IPS DF 6.9 (cell line): Measurements from ENCODE around the gene TXNDC5.

ENCODE experiments used
- DNase-seq: peaks from one replicate; pipeline ENCODE4 v3.0.0-alpha.2; 2013; ENCODE audit warnings: low read depth, low spot score
- H3K27ac ChIP-seq: one replicate; pipeline ENCODE4 v1.5.1; 2013; ENCODE audit warnings: low read length, control low read depth
- H3K27me3 ChIP-seq: 2 replicates; pipeline ENCODE4 v1.6.1; 2013; ENCODE audit warnings: mild to moderate bottlenecking, low read length; ENCODE audit not compliant: control insufficient read depth, insufficient read depth
- H3K36me3 ChIP-seq: 2 replicates; pipeline ENCODE4 v1.6.1; 2013; ENCODE audit warnings: low read length; ENCODE audit not compliant: control insufficient read depth, insufficient read depth
- H3K4me1 ChIP-seq: 2 replicates; pipeline ENCODE4 v1.6.1; 2013; ENCODE audit warnings: low read length; ENCODE audit not compliant: control insufficient read depth, insufficient read depth
- H3K4me3 ChIP-seq: 2 replicates; pipeline ENCODE4 v1.5.1; 2013; ENCODE audit warnings: mild to moderate bottlenecking, low read length
- H3K9me3 ChIP-seq: 2 replicates; pipeline ENCODE4 v1.6.1; 2013; ENCODE audit warnings: low read length, inconsistent platforms; ENCODE audit not compliant: control insufficient read depth, insufficient read depth
- WGBS: extraction: QIAGEN DNeasy Blood & Tissue Kit; methylation state at CpG from one replicate; pipeline ENCODE4 v1.1.7; 2013; ENCODE audit warnings: mixed read lengths, missing lambda C conversion rate; ENCODE audit not compliant: insufficient read length, insufficient coverage; 5-methylcytosine and 5-hydroxymethylcytosine counted together

TXNDC5 gene

DNA sequence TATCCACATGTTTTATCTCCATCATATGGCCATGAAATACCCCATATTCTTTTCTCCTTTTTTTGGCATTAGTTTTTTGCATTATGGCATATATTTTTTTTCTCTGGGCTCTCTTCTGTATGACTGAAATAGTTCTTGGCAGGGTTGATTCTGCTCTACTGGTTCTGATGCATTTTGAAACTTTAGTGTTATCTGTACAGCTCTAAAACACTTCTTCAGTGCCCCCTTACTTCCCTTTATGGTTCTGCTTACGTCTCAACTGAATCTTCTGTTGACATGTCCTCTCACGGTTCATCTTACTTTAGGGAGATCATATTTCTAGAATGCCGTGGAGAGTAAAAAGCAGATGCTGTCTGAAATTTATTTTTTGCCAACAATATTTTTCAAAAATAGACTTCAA lies 23.2 kb upstream of the TXNDC5 start:
- no peaks in the 10 kb centered on the region for H3K36me3 ChIP-seq
- no peak overlapping the region for H3K27ac ChIP-seq
- no peaks in the 10 kb centered on the region for H3K4me1 ChIP-seq
- H3K27me3 ChIP-seq, result no peaks in the 10 kb centered on the region
- no CpG with 5 or more reads among the region's 3 CpGs for WGBS
- no peak overlapping the region for H3K4me3 ChIP-seq
- H3K9me3 ChIP-seq, result no peaks in the 10 kb centered on the region
- no peak for DNase-seq

DNA sequence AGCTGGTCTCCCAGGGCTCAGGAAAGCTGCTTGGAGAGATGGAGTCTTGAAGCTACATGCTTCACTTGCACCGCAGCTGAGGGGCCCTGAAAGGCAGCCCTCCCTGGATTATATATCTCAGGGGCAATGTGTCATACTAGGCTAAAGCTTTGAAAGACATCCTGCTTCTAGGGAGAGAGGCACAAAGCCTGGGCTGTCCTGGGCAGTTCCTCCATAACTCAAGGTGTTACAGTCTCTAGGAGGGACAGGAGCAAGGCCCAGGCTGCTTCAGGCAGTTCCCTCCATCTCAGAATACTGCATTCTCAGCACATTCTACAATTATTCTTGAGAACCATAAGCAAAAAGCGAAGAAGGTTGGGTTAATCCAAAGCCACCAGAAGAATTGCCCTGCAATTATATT lies 22.0 kb upstream of the TXNDC5 start:
- Histone ChIP-seq H3K36me3 (no peaks in the 10 kb centered on the region), H3K27ac (no peak overlapping the region), H3K4me1 (no peaks in the 10 kb centered on the region), H3K4me3 (no peak overlapping the region; the same call in 1 of the 2 replicates), H3K27me3 (no peaks in the 10 kb centered on the region), H3K9me3 (no peaks in the 10 kb centered on the region)
- DNase-seq, result no peak
- WGBS, result no CpG with 5 or more reads among the region's 2 CpGs

DNA sequence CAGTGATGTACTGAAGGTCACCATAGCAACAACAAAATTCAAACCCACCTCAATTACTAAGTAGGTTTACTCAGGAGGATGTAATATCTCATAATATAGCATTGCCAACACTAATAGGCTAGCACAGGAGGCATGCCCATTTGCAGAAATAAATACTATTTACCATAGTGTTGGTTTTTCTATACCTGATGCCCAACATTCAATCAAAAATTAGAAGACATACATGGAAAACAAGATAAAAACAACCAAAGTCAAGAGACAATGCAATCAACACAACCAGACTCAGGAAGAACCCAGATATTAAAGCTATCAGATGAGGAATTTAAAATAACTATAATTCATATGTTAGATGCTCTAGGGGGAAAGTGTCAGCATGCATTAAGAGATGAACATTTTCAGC lies 14.3 kb upstream of the TXNDC5 start:
- Histone ChIP-seq H3K4me3 (no peak overlapping the region), H3K9me3 (no peaks in the 10 kb centered on the region), H3K4me1 (no peaks in the 10 kb centered on the region), H3K27ac (no peak overlapping the region), H3K36me3 (no peaks in the 10 kb centered on the region), H3K27me3 (no peaks in the 10 kb centered on the region)
- no peak for DNase-seq

DNA sequence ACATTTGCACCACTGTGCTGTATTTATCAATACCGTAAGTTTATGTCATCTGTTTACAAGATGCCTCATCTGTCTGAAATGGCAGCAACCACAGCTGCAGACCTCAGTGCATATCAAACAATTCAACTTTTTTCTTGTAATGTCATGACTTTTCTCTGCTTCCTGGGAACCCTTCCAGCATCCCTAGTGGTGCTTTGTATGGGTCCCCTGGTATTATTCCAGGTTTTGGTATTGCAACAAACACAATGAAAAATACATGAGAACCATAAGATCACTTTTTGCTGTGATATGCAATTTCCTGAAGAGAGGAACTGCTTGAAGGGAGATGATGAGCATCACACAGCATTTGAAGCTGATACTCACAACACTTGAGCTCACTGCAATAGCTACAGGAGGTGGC lies 12.0 kb upstream of the TXNDC5 start:
- H3K27me3 ChIP-seq, result no peaks in the 10 kb centered on the region
- DNase-seq, result no peak
- H3K27ac ChIP-seq, result no peak overlapping the region

GRCh38 chr6:7921632-7922092 lies 11.1 kb upstream of the TXNDC5 start:
- no peak overlapping the region for H3K27ac ChIP-seq

More for the DNA sequence above, 12.0 kb upstream of the TXNDC5 start:
- Histone ChIP-seq H3K4me3 (no peak overlapping the region), H3K9me3 (no peaks in the 10 kb centered on the region), H3K4me1 (no peaks in the 10 kb centered on the region), H3K36me3 (no peaks in the 10 kb centered on the region)
- WGBS, result no CpG with 5 or more reads among the region's 1 CpG

DNA sequence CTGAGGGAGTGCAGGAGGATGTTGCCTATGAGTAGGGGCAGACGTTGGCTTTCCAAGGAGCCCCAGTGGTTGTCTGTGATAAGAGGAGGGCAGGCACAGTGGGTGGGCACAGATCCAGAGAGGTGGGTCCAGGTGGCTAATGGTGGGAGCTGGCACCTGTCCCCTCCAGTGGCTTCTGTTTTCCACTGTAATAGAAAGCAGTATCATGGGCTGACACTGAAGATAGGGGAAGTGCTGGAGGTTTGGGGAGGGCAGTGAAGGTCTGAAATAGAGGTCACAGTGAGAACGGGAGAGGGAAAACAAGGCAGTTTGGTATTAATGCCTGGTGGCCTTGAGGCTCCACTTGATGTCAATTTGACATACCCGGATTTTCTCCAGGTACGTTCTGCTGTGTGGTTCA lies 10.5 kb upstream of the TXNDC5 start:
- WGBS, result no CpG with 5 or more reads among the region's 4 CpGs
- no peaks in the 10 kb centered on the region for H3K4me1 ChIP-seq
- no peaks in the 10 kb centered on the region for H3K27me3 ChIP-seq
- no peaks in the 10 kb centered on the region for H3K36me3 ChIP-seq
- DNase-seq, result no peak
- no peak overlapping the region for H3K4me3 ChIP-seq
- H3K27ac ChIP-seq, result no peak overlapping the region
- H3K9me3 ChIP-seq, result no peaks in the 10 kb centered on the region

More at GRCh38 chr6:7921632-7922092, 11.1 kb upstream of the TXNDC5 start:
- Histone ChIP-seq H3K4me1 (no peaks in the 10 kb centered on the region), H3K27me3 (no peaks in the 10 kb centered on the region), H3K36me3 (no peaks in the 10 kb centered on the region), H3K4me3 (no peak overlapping the region), H3K9me3 (no peaks in the 10 kb centered on the region)
- no peak for DNase-seq
- WGBS, result no CpG with 5 or more reads among the region's 5 CpGs

GRCh38 chr6:7920425-7920824 lies 9.8 kb upstream of the TXNDC5 start:
- Histone ChIP-seq H3K36me3 (no peaks in the 10 kb centered on the region), H3K9me3 (no peaks in the 10 kb centered on the region), H3K27ac (no peak overlapping the region), H3K4me1 (no peaks in the 10 kb centered on the region), H3K4me3 (no peak overlapping the region), H3K27me3 (no peaks in the 10 kb centered on the region)
- WGBS, result no CpG with 5 or more reads among the region's 2 CpGs
- no peak for DNase-seq

DNA sequence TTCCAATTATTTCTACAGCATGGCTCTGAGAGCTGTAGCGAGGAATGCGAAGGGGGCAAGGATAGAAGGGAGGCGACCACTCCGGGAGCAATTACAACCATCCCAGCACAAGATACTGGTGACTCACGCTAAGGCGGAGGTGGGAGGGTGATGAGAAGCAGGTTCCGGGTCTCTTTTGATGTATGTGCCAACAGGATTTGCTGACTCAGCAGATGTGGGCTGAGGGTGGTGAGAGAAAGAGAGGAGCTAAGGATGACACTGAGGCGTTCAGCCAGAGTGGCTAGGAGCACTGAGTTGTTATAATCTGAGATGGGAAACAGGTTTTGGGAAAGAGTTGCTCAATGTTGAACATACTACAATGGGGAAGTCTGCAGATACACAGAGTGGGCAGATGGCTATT lies 9.3 kb upstream of the TXNDC5 start:
- Histone ChIP-seq H3K27ac (no peak overlapping the region), H3K4me1 (no peaks in the 10 kb centered on the region), H3K27me3 (no peaks in the 10 kb centered on the region), H3K9me3 (no peaks in the 10 kb centered on the region), H3K4me3 (no peak overlapping the region), H3K36me3 (no peaks in the 10 kb centered on the region)
- WGBS, result no CpG with 5 or more reads among the region's 8 CpGs
- no peak for DNase-seq

GRCh38 chr6:7918403-7918802 lies 7.8 kb upstream of the TXNDC5 start:
- H3K4me3 ChIP-seq, result no peak overlapping the region
- H3K27ac ChIP-seq, result no peak overlapping the region
- no peak for DNase-seq
- H3K27me3 ChIP-seq, result no peaks in the 10 kb centered on the region
- H3K9me3 ChIP-seq, result no peaks in the 10 kb centered on the region
- H3K36me3 ChIP-seq, result no peaks in the 10 kb centered on the region
- WGBS, result no CpG with 5 or more reads among the region's 4 CpGs
- H3K4me1 ChIP-seq, result no peaks in the 10 kb centered on the region

DNA sequence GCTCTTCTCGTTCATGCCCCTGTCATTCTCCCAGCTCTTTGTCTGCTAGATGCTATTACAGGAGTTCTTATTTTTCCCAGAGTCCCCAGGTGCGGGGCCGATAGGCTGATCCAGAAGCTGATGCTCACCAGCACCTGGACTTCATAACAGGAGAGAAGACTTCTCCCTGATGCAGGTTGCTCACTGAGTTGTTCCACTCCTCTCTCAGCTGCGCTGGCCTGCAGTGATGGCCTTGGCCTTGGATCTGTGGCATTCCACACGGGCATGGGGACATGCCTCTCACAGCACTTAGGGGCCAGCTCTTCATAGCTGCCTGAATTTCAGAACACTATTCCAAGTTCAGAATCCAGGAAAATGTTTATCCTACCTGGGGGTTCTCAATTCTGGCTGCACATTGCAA lies 7.1 kb upstream of the TXNDC5 start:
- Histone ChIP-seq H3K4me3 (no peak overlapping the region), H3K36me3 (no peaks in the 10 kb centered on the region), H3K27me3 (no peaks in the 10 kb centered on the region), H3K4me1 (no peaks in the 10 kb centered on the region), H3K9me3 (no peaks in the 10 kb centered on the region), H3K27ac (no peak overlapping the region)
- DNase-seq, result no peak
- WGBS, result no CpG with 5 or more reads among the region's 5 CpGs

DNA sequence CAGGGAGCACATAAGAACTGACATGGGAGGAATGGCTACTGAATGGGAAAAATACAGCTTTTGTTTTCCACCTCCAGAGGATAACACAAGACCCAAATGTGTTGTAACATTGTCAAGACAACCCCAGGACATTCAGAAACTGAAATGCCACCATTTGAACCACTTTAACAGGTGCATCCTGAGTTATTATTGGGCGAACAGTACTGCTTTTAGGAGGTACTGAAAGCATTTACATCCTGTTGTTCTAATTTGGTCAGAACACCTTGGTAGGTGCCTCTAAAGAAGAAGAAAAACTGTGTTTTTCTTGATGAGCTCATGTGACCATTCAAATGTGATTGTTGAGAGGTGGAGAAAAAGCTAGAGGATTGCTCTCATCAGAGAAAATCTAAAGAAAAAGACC lies 6.4 kb upstream of the TXNDC5 start:
- WGBS, result no CpG with 5 or more reads among the region's 1 CpG
- H3K4me1 ChIP-seq, result no peaks in the 10 kb centered on the region
- H3K27me3 ChIP-seq, result no peaks in the 10 kb centered on the region
- no peak overlapping the region for H3K4me3 ChIP-seq
- DNase-seq, result no peak
- no peak overlapping the region for H3K27ac ChIP-seq
- no peaks in the 10 kb centered on the region for H3K36me3 ChIP-seq
- H3K9me3 ChIP-seq, result no peaks in the 10 kb centered on the region
